ENCODE results near the gene NRF1.

DNA sequence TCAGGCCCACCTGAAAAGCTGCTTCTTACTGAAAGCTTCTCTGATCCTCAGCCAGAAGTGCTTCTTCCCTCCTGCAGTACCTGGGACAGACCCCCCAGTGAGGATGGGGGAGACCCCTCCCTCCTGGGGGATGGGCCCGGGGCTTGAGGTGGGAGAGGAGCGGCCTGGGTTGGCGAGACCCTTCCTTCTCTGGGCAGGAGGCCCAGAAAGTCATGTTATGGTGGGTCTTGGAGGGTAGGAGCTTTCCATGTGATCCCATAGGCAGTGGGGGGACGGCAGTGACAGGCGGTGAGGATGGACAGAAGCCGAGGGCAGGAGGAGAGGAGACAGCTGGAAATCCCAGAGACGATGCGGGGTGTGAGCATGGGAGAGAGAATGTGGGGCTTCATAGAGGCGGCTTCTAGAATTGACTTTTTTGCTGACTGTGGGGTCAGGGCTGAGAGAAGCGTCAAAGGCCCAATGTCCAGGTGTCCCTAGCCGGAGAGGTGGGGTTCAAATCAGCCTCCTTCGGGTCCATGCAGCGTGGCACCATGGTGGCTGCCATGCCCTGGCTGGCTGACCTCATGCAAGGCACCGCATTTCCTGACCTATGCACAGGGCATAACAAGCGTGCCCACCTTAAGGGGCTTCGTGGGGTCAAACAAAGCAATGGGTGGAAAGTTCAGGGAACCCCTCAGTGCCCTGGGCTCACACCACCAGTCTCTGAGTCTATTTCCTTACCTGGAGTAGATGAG, 187.3 kb downstream of the NRF1 start:
- TF ChIP-seq POLR2A (IDR thresholded peaks at IDR 0.05; ENCODE audit: low read depth, low read length) = no peak
- no peak for TF ChIP-seq POLR2AphosphoS5 (IDR thresholded peaks at IDR 0.05; ENCODE audit: low read depth, low read length)
- no peak for TF ChIP-seq POU2F2 (IDR thresholded peaks at IDR 0.05; ENCODE audit: low read depth, low read length)
- TF ChIP-seq TAF1 (IDR thresholded peaks at IDR 0.05; ENCODE audit: low read depth, low read length) = no peak
- no peak for TF ChIP-seq SPI1 (IDR thresholded peaks at IDR 0.05; ENCODE audit: low read depth, low read length)
